ENCODE results near the gene SCN1B. TPM values are rescaled to one million over a fixed set of nuclear protein-coding genes. Genes with fewer than 3 reads are reported as not detected.
"Not testable (repeated sequence)": the region's sequence is repeated elsewhere in the genome, so short reads cannot be mapped to it uniquely, and the experiment has no call there.

Gene SCN1B
- total and polyA plus RNA-seq, 4 donors, result 1.5 to 12.6 (median 9.0) TPM

GRCh38 chr19:35004517-35005255 lies 25.6 kb upstream of the SCN1B start:
- H3K9me3 ChIP-seq (ENCODE audit: control insufficient read depth in 4 of 4, insufficient read depth in 3 of 4, low read length in 3 of 4), result no peaks in the 10 kb centered on the region
- H3K4me1 ChIP-seq (ENCODE audit: control insufficient read depth in 5 of 5, insufficient read depth in 5 of 5, low read length in 5 of 5), result peaks cover 5 to 38% (median 12%) of the 10 kb centered on the region in 5 donors
- TF ChIP-seq CTCF (IDR thresholded peaks at IDR 0.05; ENCODE audit: control extremely low read depth, extremely low read depth), result no peak
- ATAC-seq (ENCODE audit: insufficient read depth, low FRiP score), result no peak
- H3K27ac ChIP-seq (ENCODE audit: low read depth in 1 of 2, low read length in 1 of 2), result peak overlapping the region in 1 of 2 donors; percentile 88
- H3K36me3 ChIP-seq (ENCODE audit: control insufficient read depth in 4 of 4, insufficient read depth in 4 of 4, low read length in 4 of 4), result peaks cover 0 to 18% (median 8%) of the 10 kb centered on the region in 4 donors
- WGBS, 2 donors, result 78 to 90% methylated on average over 18 of the region's 18 CpGs
- no peak overlapping the region for H3K4me3 ChIP-seq
- no peak overlapping the region for H3K9ac ChIP-seq (ENCODE audit: insufficient read depth in 1 of 2, low read length in 2 of 2)
- no peak for DNase-seq
- H3K27me3 ChIP-seq (ENCODE audit: control insufficient read depth in 3 of 3, insufficient read depth in 3 of 3, low read length in 2 of 3), result no peaks in the 10 kb centered on the region

GRCh38 chr19:35005256-35005977 lies 24.9 kb upstream of the SCN1B start:
- no peak overlapping the region for H3K4me3 ChIP-seq
- no peak overlapping the region for H3K9ac ChIP-seq (ENCODE audit: insufficient read depth in 1 of 2, low read length in 2 of 2)
- H3K4me1 ChIP-seq (ENCODE audit: control insufficient read depth in 5 of 5, insufficient read depth in 5 of 5, low read length in 5 of 5), result peaks cover 5 to 38% (median 12%) of the 10 kb centered on the region in 5 donors
- peak overlapping the region in 1 of 2 donors; percentile 63 for H3K27ac ChIP-seq (ENCODE audit: low read depth in 1 of 2, low read length in 1 of 2)
- ATAC-seq (ENCODE audit: insufficient read depth, low FRiP score) (no peak), DNase-seq (no peak)
- TF ChIP-seq CTCF (IDR thresholded peaks at IDR 0.05; ENCODE audit: control extremely low read depth, extremely low read depth), result no peak
- WGBS, 2 donors, result 73 to 86% methylated on average over 11 of the region's 11 CpGs
- no peaks in the 10 kb centered on the region for H3K27me3 ChIP-seq (ENCODE audit: control insufficient read depth in 3 of 3, insufficient read depth in 3 of 3, low read length in 2 of 3)
- H3K36me3 ChIP-seq (ENCODE audit: control insufficient read depth in 4 of 4, insufficient read depth in 4 of 4, low read length in 4 of 4), result peaks cover 0 to 20% (median 15%) of the 10 kb centered on the region in 4 donors
- H3K9me3 ChIP-seq (ENCODE audit: control insufficient read depth in 4 of 4, insufficient read depth in 3 of 4, low read length in 3 of 4), result no peaks in the 10 kb centered on the region

- H3K9me3 ChIP-seq (ENCODE audit: control insufficient read depth in 4 of 4, insufficient read depth in 3 of 4, low read length in 3 of 4); DNase-seq; H3K27me3 ChIP-seq (ENCODE audit: control insufficient read depth in 3 of 3, insufficient read depth in 3 of 3, low read length in 2 of 3); ATAC-seq (ENCODE audit: insufficient read depth, low FRiP score); H3K4me3 ChIP-seq; H3K9ac ChIP-seq (ENCODE audit: insufficient read depth in 1 of 2, low read length in 2 of 2): not testable (repeated sequence)
- Histone ChIP-seq H3K4me1 (ENCODE audit: control insufficient read depth in 5 of 5, insufficient read depth in 5 of 5, low read length in 5 of 5) (peaks cover 5 to 38% (median 12%) of the 10 kb centered on the region in 5 donors), H3K36me3 (ENCODE audit: control insufficient read depth in 4 of 4, insufficient read depth in 4 of 4, low read length in 4 of 4) (peaks cover 0 to 23% (median 16%) of the 10 kb centered on the region in 4 donors), H3K27ac (ENCODE audit: low read depth in 1 of 2, low read length in 1 of 2) (peak overlapping the region in 1 of 2 donors; percentile 63)
- WGBS, 2 donors, result 66 to 75% methylated on average over 6 of the region's 6 CpGs
Observed at GRCh38 chr19:35006007-35006341, 24.3 kb upstream of the SCN1B start.

DNA sequence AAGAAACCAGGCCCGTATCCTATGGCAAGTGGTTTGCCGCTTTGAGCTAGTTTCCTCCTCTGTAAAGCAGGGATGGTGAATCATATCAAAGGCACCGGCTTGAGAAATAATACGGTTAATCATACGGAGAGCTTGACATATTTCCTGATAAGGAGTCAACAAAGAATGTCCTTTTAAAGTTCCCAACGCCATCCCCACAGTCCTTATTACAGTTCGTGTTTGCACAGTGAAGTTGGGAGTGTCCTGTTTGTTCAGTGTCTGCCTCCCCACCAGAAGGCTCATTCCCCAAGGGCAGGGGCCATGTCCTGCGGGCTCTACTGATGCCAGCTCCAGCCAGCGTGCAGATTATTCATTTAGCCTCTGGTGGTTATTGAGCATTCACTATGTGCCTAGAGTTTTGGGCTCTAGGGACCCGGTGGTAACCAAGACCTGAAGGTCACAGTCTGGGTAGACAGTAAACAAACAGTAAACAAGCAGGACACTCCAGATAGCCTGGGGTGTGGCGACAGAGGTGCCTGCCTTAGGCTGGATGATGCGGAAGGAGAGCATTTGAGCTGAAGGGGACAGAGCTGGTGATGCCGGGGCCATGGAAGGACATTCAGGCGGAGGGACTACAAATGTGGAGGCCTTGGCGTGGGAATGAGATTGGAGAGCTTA lies 23.8 kb upstream of the SCN1B start:
- no peaks in the 10 kb centered on the region for H3K27me3 ChIP-seq (ENCODE audit: control insufficient read depth in 3 of 3, insufficient read depth in 3 of 3, low read length in 2 of 3)
- TF ChIP-seq CTCF (IDR thresholded peaks at IDR 0.05; ENCODE audit: control extremely low read depth, extremely low read depth), result no peak
- H3K9ac ChIP-seq (ENCODE audit: insufficient read depth in 1 of 2, low read length in 2 of 2), result no peak overlapping the region
- no peak overlapping the region for H3K4me3 ChIP-seq
- peak overlapping the region in 1 of 2 donors; percentile 63 for H3K27ac ChIP-seq (ENCODE audit: low read depth in 1 of 2, low read length in 1 of 2)
- H3K9me3 ChIP-seq (ENCODE audit: control insufficient read depth in 4 of 4, insufficient read depth in 3 of 4, low read length in 3 of 4), result no peaks in the 10 kb centered on the region
- peaks cover 5 to 38% (median 8%) of the 10 kb centered on the region in 5 donors for H3K4me1 ChIP-seq (ENCODE audit: control insufficient read depth in 5 of 5, insufficient read depth in 5 of 5, low read length in 5 of 5)
- peak; percentile 38 to 75 (median 45) for DNase-seq
- ATAC-seq (ENCODE audit: insufficient read depth, low FRiP score), result peak; percentile 73
- H3K36me3 ChIP-seq (ENCODE audit: control insufficient read depth in 4 of 4, insufficient read depth in 4 of 4, low read length in 4 of 4), result peaks cover 0 to 23% (median 20%) of the 10 kb centered on the region in 4 donors
- 54 to 77% methylated on average over 15 of the region's 15 CpGs for WGBS, 2 donors
